Trophoblast cell (in vitro differentiated cells and primary cell): ENCODE measurements around the gene WLS.

ENCODE experiments used
- DNase-seq, 2 donors: peaks; one replicate each; pipeline ENCODE4 v3.0.0-alpha.2; 2016
- H2AFZ ChIP-seq: 2 replicates; pipeline ENCODE4 v1.6.1; 2013; ENCODE audit warnings: low read length, moderate library complexity, mild to moderate bottlenecking; ENCODE audit not compliant: insufficient read depth, poor library complexity
- H2AK5ac ChIP-seq: 2 replicates; pipeline ENCODE4 v1.6.1; 2013; ENCODE audit warnings: mild to moderate bottlenecking, low read length
- H2BK120ac ChIP-seq: 2 replicates; pipeline ENCODE4 v1.6.1; 2013; ENCODE audit warnings: low read length, mild to moderate bottlenecking, moderate library complexity; ENCODE audit not compliant: insufficient read depth, poor library complexity
- H2BK12ac ChIP-seq: 2 replicates; pipeline ENCODE4 v1.6.1; 2013; ENCODE audit warnings: mild to moderate bottlenecking, low read length, moderate library complexity
- H2BK5ac ChIP-seq: 2 replicates; pipeline ENCODE4 v1.6.1; 2013; ENCODE audit warnings: low read length, low read depth, moderate library complexity, mild to moderate bottlenecking; ENCODE audit not compliant: poor library complexity
- H3K14ac ChIP-seq: 2 replicates; pipeline ENCODE4 v1.6.1; 2013; ENCODE audit warnings: mild to moderate bottlenecking, low read length
- H3K18ac ChIP-seq: 2 replicates; pipeline ENCODE4 v1.6.1; 2013; ENCODE audit warnings: mild to moderate bottlenecking, low read length
- H3K23ac ChIP-seq: 2 replicates; pipeline ENCODE4 v1.6.1; 2013; ENCODE audit warnings: low read length
- H3K27ac ChIP-seq: 2 replicates; pipeline ENCODE4 v1.5.1; 2013; ENCODE audit warnings: low read depth, mild to moderate bottlenecking, inconsistent platforms, low read length, moderate library complexity
- H3K27me3 ChIP-seq: 2 replicates; pipeline ENCODE4 v1.6.1; 2013; ENCODE audit warnings: inconsistent platforms, mild to moderate bottlenecking, low read length, moderate library complexity; ENCODE audit not compliant: insufficient read depth
- H3K36me3 ChIP-seq, 2 experiments: 1 replicate in 1 of 2; 2 replicates in 1 of 2; pipeline ENCODE4 v1.6.1; 2013; ENCODE audit warnings: low read length in 2 of 2, mild to moderate bottlenecking in 2 of 2, moderate library complexity in 1 of 2; ENCODE audit not compliant: insufficient read depth in 2 of 2, control insufficient read depth in 1 of 2
- H3K4ac ChIP-seq: 2 replicates; pipeline ENCODE4 v1.6.1; 2013; ENCODE audit warnings: low read depth, mild to moderate bottlenecking, low read length, moderate library complexity
- H3K4me1 ChIP-seq, 2 experiments: 1 replicate in 1 of 2; 2 replicates in 1 of 2; pipeline ENCODE4 v1.6.1; 2013; ENCODE audit warnings: low read length in 2 of 2, mild to moderate bottlenecking in 2 of 2, moderate library complexity in 1 of 2; ENCODE audit not compliant: insufficient read depth in 2 of 2, control insufficient read depth in 1 of 2
- H3K4me2 ChIP-seq: 2 replicates; pipeline ENCODE4 v1.6.1; 2013; ENCODE audit warnings: inconsistent platforms, mild to moderate bottlenecking, low read length, moderate library complexity
- H3K4me3 ChIP-seq: 2 replicates; pipeline ENCODE4 v1.5.1; 2013; ENCODE audit warnings: mild to moderate bottlenecking, low read depth, low read length, inconsistent platforms
- H3K79me1 ChIP-seq: one replicate; pipeline ENCODE4 v1.6.1; 2013; ENCODE audit warnings: low read length
- H3K79me2 ChIP-seq: 2 replicates; pipeline ENCODE4 v1.6.1; 2013; ENCODE audit warnings: low read length, mild to moderate bottlenecking; ENCODE audit not compliant: control insufficient read depth, insufficient read depth, poor library complexity
- H3K9ac ChIP-seq: 2 replicates; pipeline ENCODE4 v1.6.1; 2013; ENCODE audit warnings: mild to moderate bottlenecking, low read length
- H3K9me3 ChIP-seq: 2 replicates; pipeline ENCODE4 v1.6.1; 2013; ENCODE audit warnings: low read depth, mild to moderate bottlenecking, control low read depth, inconsistent platforms, low read length; ENCODE audit not compliant: insufficient read depth
- H4K12ac ChIP-seq: 2 replicates; pipeline ENCODE4 v1.6.1; 2013; ENCODE audit warnings: low read depth, mild to moderate bottlenecking, low read length, moderate library complexity
- H4K8ac ChIP-seq: 2 replicates; pipeline ENCODE4 v1.6.1; 2013; ENCODE audit warnings: low read depth, mild to moderate bottlenecking, low read length, moderate library complexity
- H4K91ac ChIP-seq: one replicate; pipeline ENCODE4 v1.6.1; 2013; ENCODE audit warnings: low read depth, mild to moderate bottlenecking, low read length, moderate library complexity
- WGBS: extraction: QIAGEN DNeasy Blood & Tissue Kit; methylation state at CpG from one replicate; pipeline ENCODE4 v1.1.7; 2013; ENCODE audit warnings: missing lambda C conversion rate; ENCODE audit not compliant: insufficient read length, insufficient coverage; ENCODE audit errors: extremely low coverage; 5-methylcytosine and 5-hydroxymethylcytosine counted together

WLS gene

DNA sequence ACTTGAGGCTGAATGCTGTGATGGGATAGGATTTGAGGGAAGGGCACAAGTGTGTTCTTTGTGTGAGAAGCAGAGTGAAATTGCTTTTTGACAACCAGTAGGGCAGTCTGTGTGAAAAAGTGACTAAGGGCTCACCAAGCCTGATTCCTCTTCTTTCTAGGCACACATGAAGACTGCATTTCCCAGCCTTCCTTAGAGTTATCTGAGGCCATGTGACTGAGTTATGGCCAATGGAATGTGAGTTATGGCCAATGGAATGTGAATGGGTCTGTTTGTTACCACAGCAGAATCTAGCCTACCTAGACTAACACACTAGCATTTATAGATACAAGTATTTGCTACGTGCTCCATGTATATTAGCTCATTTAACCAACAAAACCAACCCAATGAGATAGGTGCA, 146.6 kb downstream of the WLS start:
- no CpG with 5 or more reads among the region's 1 CpG for WGBS

DNA sequence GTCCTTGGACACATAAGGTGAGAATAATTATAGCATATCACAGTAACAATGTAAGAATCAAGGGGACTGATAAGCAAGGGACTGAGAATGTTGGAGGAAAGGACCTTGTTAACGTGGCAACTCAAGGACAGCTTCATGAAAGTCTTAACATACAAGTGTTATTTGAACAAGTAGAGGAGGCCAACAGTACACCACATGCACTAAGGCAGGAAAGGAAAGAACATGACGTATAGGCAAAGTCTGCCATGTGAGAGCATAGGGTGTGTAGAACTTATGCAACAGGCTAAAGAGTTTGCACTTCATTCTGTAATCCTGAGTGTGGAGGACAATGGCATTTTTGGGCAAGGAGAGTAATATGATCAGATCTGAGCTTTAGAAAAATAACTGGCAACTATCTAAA, 148.6 kb downstream of the WLS start:
- H2BK120ac ChIP-seq, result no peak overlapping the region
- H3K27ac ChIP-seq, result no peak overlapping the region
- H3K79me2 ChIP-seq, result no peaks in the 10 kb centered on the region
- H3K36me3 ChIP-seq, result no peaks in the 10 kb centered on the region
- H2AFZ ChIP-seq, result no peak overlapping the region
- H3K4me1 ChIP-seq, result peaks cover 0 to 3% of the 10 kb centered on the region in 2 experiments
- H4K12ac ChIP-seq, result no peak overlapping the region
- H3K14ac ChIP-seq, result no peak overlapping the region
- H3K4ac ChIP-seq, result no peak overlapping the region
- no peak overlapping the region for H2BK12ac ChIP-seq
- no peak overlapping the region for H4K91ac ChIP-seq
- DNase-seq, result no peak
- no peak overlapping the region for H2AK5ac ChIP-seq
- H3K4me2 ChIP-seq, result no peak overlapping the region
- no peak overlapping the region for H4K8ac ChIP-seq
- no peaks in the 10 kb centered on the region for H3K79me1 ChIP-seq
- no peaks in the 10 kb centered on the region for H3K27me3 ChIP-seq
- peaks cover 3% of the 10 kb centered on the region for H3K9me3 ChIP-seq
- no peak overlapping the region for H3K18ac ChIP-seq
- peak overlapping the region; percentile 54 for H3K23ac ChIP-seq
- no peak overlapping the region for H2BK5ac ChIP-seq
- no peak overlapping the region for H3K4me3 ChIP-seq
- WGBS, result no CpG with 5 or more reads among the region's 2 CpGs
- H3K9ac ChIP-seq, result no peak overlapping the region

More for the DNA sequence above, 146.6 kb downstream of the WLS start:
- Histone ChIP-seq H3K14ac (no peak overlapping the region), H3K36me3 (no peaks in the 10 kb centered on the region), H2AK5ac (no peak overlapping the region), H4K12ac (no peak overlapping the region), H3K9ac (no peak overlapping the region), H3K9me3 (peaks cover 3% of the 10 kb centered on the region), H2BK5ac (no peak overlapping the region), H3K23ac (no peak overlapping the region), H3K18ac (no peak overlapping the region), H3K4ac (no peak overlapping the region), H3K27ac (no peak overlapping the region), H3K79me1 (no peaks in the 10 kb centered on the region), H2BK12ac (no peak overlapping the region), H3K4me1 (peaks cover 0 to 3% of the 10 kb centered on the region in 2 experiments), H3K4me2 (no peak overlapping the region), H4K91ac (no peak overlapping the region), H4K8ac (no peak overlapping the region), H2BK120ac (no peak overlapping the region), H3K27me3 (no peaks in the 10 kb centered on the region), H3K79me2 (no peaks in the 10 kb centered on the region), H2AFZ (no peak overlapping the region), H3K4me3 (no peak overlapping the region)
- DNase-seq, result no peak

DNA sequence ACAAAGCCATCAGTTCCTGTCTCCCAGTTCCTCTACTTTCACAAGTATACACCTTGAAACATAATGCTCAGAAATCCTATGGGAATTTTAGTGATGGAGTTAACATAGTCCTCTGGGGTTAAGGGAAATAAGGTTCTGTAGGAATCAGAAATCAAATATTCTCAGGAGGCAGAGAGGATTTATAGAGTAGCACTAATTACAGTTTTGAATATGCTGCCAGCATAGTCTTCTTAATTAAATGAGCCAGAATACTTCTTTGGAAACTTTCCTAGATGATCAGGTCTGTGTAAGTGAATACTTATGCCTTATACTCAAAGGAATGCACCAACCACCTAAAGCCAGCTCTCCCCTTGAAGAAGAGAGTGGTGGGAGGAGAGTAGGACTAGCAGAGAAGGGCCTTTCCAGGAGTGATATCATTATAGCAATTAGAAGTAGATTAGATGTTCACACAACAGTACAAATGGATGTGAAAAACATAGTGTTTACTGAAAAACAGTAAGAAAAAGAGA, 150.5 kb downstream of the WLS start:
- Histone ChIP-seq H3K14ac (no peak overlapping the region), H3K79me2 (no peaks in the 10 kb centered on the region), H3K27me3 (no peaks in the 10 kb centered on the region), H2BK5ac (no peak overlapping the region), H3K23ac (no peak overlapping the region), H3K27ac (no peak overlapping the region), H4K8ac (no peak overlapping the region), H3K4me1 (peaks cover 0 to 3% of the 10 kb centered on the region in 2 experiments), H3K9me3 (peaks cover 3% of the 10 kb centered on the region), H2BK12ac (no peak overlapping the region), H3K36me3 (no peaks in the 10 kb centered on the region), H3K4me3 (no peak overlapping the region), H2AFZ (no peak overlapping the region), H3K4ac (no peak overlapping the region), H4K12ac (no peak overlapping the region), H4K91ac (no peak overlapping the region), H2AK5ac (no peak overlapping the region), H3K4me2 (no peak overlapping the region), H3K9ac (no peak overlapping the region), H2BK120ac (no peak overlapping the region), H3K79me1 (no peaks in the 10 kb centered on the region), H3K18ac (no peak overlapping the region)
- DNase-seq, result no peak

DNA sequence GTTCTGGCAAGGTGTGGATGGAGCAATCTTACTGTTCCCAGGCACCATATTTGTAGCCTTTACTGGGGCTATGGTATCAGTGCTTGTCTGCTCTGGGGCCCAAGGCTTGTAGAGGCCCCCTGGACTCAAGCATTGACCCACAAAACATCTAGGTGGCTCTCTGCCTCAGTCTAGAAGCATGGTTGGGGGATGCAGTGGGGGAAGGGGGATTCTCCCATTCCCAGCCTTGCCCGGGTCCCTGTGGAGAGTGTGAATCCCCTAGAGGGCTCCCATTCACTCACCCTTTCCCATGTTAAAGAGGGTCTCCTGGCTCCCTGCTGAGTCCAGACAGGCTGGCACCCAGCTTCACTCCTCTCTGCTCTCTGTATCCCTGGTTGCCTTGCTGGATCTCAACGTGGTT, 153.7 kb downstream of the WLS start:
- Histone ChIP-seq H4K8ac (no peak overlapping the region), H3K36me3 (no peaks in the 10 kb centered on the region), H3K9me3 (no peaks in the 10 kb centered on the region), H3K14ac (no peak overlapping the region), H2AFZ (no peak overlapping the region), H4K91ac (no peak overlapping the region), H4K12ac (no peak overlapping the region), H2BK5ac (no peak overlapping the region), H3K4ac (no peak overlapping the region), H3K9ac (no peak overlapping the region), H3K79me1 (no peaks in the 10 kb centered on the region), H2BK120ac (no peak overlapping the region), H3K4me3 (no peak overlapping the region), H2AK5ac (no peak overlapping the region), H3K79me2 (no peaks in the 10 kb centered on the region), H3K4me1 (no peaks in the 10 kb centered on the region), H3K23ac (no peak overlapping the region), H2BK12ac (no peak overlapping the region), H3K18ac (no peak overlapping the region), H3K4me2 (no peak overlapping the region), H3K27ac (no peak overlapping the region), H3K27me3 (no peaks in the 10 kb centered on the region)
- DNase-seq, result no peak
- WGBS, result no CpG with 5 or more reads among the region's 2 CpGs
